Osteocyte (in vitro differentiated cells): ENCODE results near the gene ALMS1. TPM values are rescaled to one million over a fixed set of nuclear protein-coding genes. Genes with fewer than 3 reads are reported as not detected.

Experiments used
- DNase-seq: peaks from one replicate; pipeline ENCODE4 v3.0.0; 2021; ENCODE audit warnings: mixed read lengths; ENCODE audit not compliant: unreplicated experiment; ENCODE audit errors: extremely low spot score
- H3K27ac Mint-ChIP-seq: one replicate; pipeline ENCODE4 v1.8.0; 2021; ENCODE audit warnings: mild to moderate bottlenecking, mixed read lengths; ENCODE audit not compliant: unreplicated experiment
- H3K27me3 Mint-ChIP-seq: one replicate; pipeline ENCODE4 v1.8.0; 2021; ENCODE audit warnings: mixed read lengths; ENCODE audit not compliant: unreplicated experiment
- H3K36me3 Mint-ChIP-seq: one replicate; pipeline ENCODE4 v1.8.0; 2021; ENCODE audit warnings: mixed read lengths; ENCODE audit not compliant: unreplicated experiment
- H3K4me1 Mint-ChIP-seq: one replicate; pipeline ENCODE4 v1.8.0; 2021; ENCODE audit warnings: mixed read lengths; ENCODE audit not compliant: unreplicated experiment
- H3K4me3 Mint-ChIP-seq: one replicate; pipeline ENCODE4 v1.8.0; 2021; ENCODE audit warnings: mild to moderate bottlenecking, moderate library complexity, mixed read lengths; ENCODE audit not compliant: unreplicated experiment
- H3K9me3 Mint-ChIP-seq: one replicate; pipeline ENCODE4 v1.8.0; 2021; ENCODE audit warnings: mixed read lengths; ENCODE audit not compliant: unreplicated experiment
- CTCF ChIP-seq: fragments of 200-600 bp; sonication (generic); IDR thresholded peaks from 2 replicates; pipeline ENCODE4 v1.5.0; 2021; ENCODE audit warnings: antibody characterized with exemption, mild to moderate bottlenecking, moderate library complexity
- total RNA-seq: library from RNA; stranded (reverse); gene quantifications from 2 replicates; pipeline ENCODE4 v1.2.1, GENCODE V29; 2021

Gene ALMS1
- total RNA-seq, 1 donor from 2014 or later: 18.5 TPM

- H3K4me1 Mint-ChIP-seq: peaks cover 20% of the 10 kb centered on the region
Measured at GRCh38 chr2:73385123-73385503, 523 bp upstream of the ALMS1 start.

GRCh38 chr2:73386342-73386868, 769 bp downstream of the ALMS1 start:
- H3K4me1 Mint-ChIP-seq: peaks cover 20% of the 10 kb centered on the region

More at GRCh38 chr2:73385123-73385503, 523 bp upstream of the ALMS1 start:
- DNase-seq: no peak
- no peaks in the 10 kb centered on the region for H3K9me3 Mint-ChIP-seq
- H3K4me3 Mint-ChIP-seq: peak overlapping the region; percentile 93
- no peak for TF ChIP-seq CTCF
- H3K36me3 Mint-ChIP-seq: no peaks in the 10 kb centered on the region
- peaks cover 36% of the 10 kb centered on the region for H3K27me3 Mint-ChIP-seq
- H3K27ac Mint-ChIP-seq: peak overlapping the region; percentile 81

GRCh38 chr2:73386894-73387636, 1.4 kb downstream of the ALMS1 start:
- Mint-ChIP-seq H3K4me3 (peak overlapping the region; percentile 93), H3K27ac (peak overlapping the region; percentile 91), H3K4me1 (peaks cover 20% of the 10 kb centered on the region), H3K27me3 (peaks cover 19% of the 10 kb centered on the region), H3K36me3 (peaks cover 5% of the 10 kb centered on the region), H3K9me3 (no peaks in the 10 kb centered on the region)
- DNase-seq: no peak
- TF ChIP-seq CTCF: no peak

More at GRCh38 chr2:73386342-73386868, 769 bp downstream of the ALMS1 start:
- TF ChIP-seq CTCF: no peak
- Mint-ChIP-seq H3K27me3 (peaks cover 25% of the 10 kb centered on the region), H3K9me3 (no peaks in the 10 kb centered on the region), H3K36me3 (peaks cover 2% of the 10 kb centered on the region), H3K4me3 (peak overlapping the region; percentile 93), H3K27ac (peak overlapping the region; percentile 91)
- no peak for DNase-seq

- H3K27ac Mint-ChIP-seq: no peak overlapping the region
- no peaks in the 10 kb centered on the region for H3K4me1 Mint-ChIP-seq
- DNase-seq: no peak
- TF ChIP-seq CTCF: no peak
- peaks cover 43% of the 10 kb centered on the region for H3K36me3 Mint-ChIP-seq
- H3K27me3 Mint-ChIP-seq: no peaks in the 10 kb centered on the region
- H3K9me3 Mint-ChIP-seq: peaks cover 29% of the 10 kb centered on the region
- H3K4me3 Mint-ChIP-seq: no peak overlapping the region
Measured at GRCh38 chr2:73402386-73403103, 16.9 kb downstream of the ALMS1 start.

GRCh38 chr2:73403237-73403636, 17.6 kb downstream of the ALMS1 start:
- H3K9me3 Mint-ChIP-seq: peaks cover 29% of the 10 kb centered on the region
- no peaks in the 10 kb centered on the region for H3K27me3 Mint-ChIP-seq
- peaks cover 42% of the 10 kb centered on the region for H3K36me3 Mint-ChIP-seq
- no peak for DNase-seq
- TF ChIP-seq CTCF: no peak
- H3K4me1 Mint-ChIP-seq: no peaks in the 10 kb centered on the region
- no peak overlapping the region for H3K4me3 Mint-ChIP-seq
- no peak overlapping the region for H3K27ac Mint-ChIP-seq
